ENCODE data around the gene C1QTNF8.

The C1QTNF8 gene

GRCh38 chr16:1079786-1080525 lies 16.1 kb downstream of the C1QTNF8 start:
- Histone ChIP-seq H3K9ac (ENCODE audit: low read length) (no peak overlapping the region), H3K27ac (ENCODE audit: low read length) (no peak overlapping the region), H3K4me2 (ENCODE audit: low read depth, low read length) (no peak overlapping the region), H3K9me2 (replicated peaks; ENCODE audit: insufficient read depth, low read length) (no peaks in the 10 kb centered on the region), H3F3A (ENCODE audit: insufficient read depth, low read length) (no peaks in the 10 kb centered on the region), H3K79me2 (ENCODE audit: low read length) (no peaks in the 10 kb centered on the region), H3K4me1 (ENCODE audit: low read length) (no peaks in the 10 kb centered on the region), H3K4me3 (ENCODE audit: low read length) (no peak overlapping the region), H3K27me3 (replicated peaks; ENCODE audit: insufficient read depth, low read length) (peaks cover 91% of the 10 kb centered on the region), H4K20me1 (ENCODE audit: insufficient read depth, low read length) (no peaks in the 10 kb centered on the region), H3K9me3 (replicated peaks; ENCODE audit: insufficient read depth, low read length) (no peaks in the 10 kb centered on the region), H3K36me3 (replicated peaks; ENCODE audit: insufficient read depth, low read length) (no peaks in the 10 kb centered on the region), H2AFZ (ENCODE audit: low read length) (no peak overlapping the region)
- no peak for DNase-seq
- TF ChIP-seq EZH2phosphoT487 (IDR thresholded peaks at IDR 0.05; ENCODE audit: low read length), result no peak
- TF ChIP-seq EZH2 (optimal IDR thresholded peaks at IDR 0.05; ENCODE audit: low read depth, low read length), result no peak
- no peak for TF ChIP-seq CTCF (IDR thresholded peaks at IDR 0.05; ENCODE audit: low read length)

- Histone ChIP-seq H3K4me1 (ENCODE audit: low read length) (no peaks in the 10 kb centered on the region), H3K9ac (ENCODE audit: low read length) (no peak overlapping the region), H3K4me2 (ENCODE audit: low read depth, low read length) (no peak overlapping the region), H3F3A (ENCODE audit: insufficient read depth, low read length) (no peaks in the 10 kb centered on the region), H3K79me2 (ENCODE audit: low read length) (no peaks in the 10 kb centered on the region), H4K20me1 (ENCODE audit: insufficient read depth, low read length) (no peaks in the 10 kb centered on the region), H3K9me3 (replicated peaks; ENCODE audit: insufficient read depth, low read length) (no peaks in the 10 kb centered on the region), H3K36me3 (replicated peaks; ENCODE audit: insufficient read depth, low read length) (no peaks in the 10 kb centered on the region), H3K27me3 (replicated peaks; ENCODE audit: insufficient read depth, low read length) (peaks cover 91% of the 10 kb centered on the region), H3K27ac (ENCODE audit: low read length) (no peak overlapping the region), H2AFZ (ENCODE audit: low read length) (no peak overlapping the region), H3K4me3 (ENCODE audit: low read length) (no peak overlapping the region), H3K9me2 (replicated peaks; ENCODE audit: insufficient read depth, low read length) (no peaks in the 10 kb centered on the region)
- DNase-seq, result no peak
- TF ChIP-seq EZH2phosphoT487 (IDR thresholded peaks at IDR 0.05; ENCODE audit: low read length), result no peak
- TF ChIP-seq CTCF (IDR thresholded peaks at IDR 0.05; ENCODE audit: low read length), result no peak
- no peak for TF ChIP-seq EZH2 (optimal IDR thresholded peaks at IDR 0.05; ENCODE audit: low read depth, low read length)
Observed at GRCh38 chr16:1079341-1079740, 16.7 kb downstream of the C1QTNF8 start.

GRCh38 chr16:1078579-1079021 lies 17.4 kb downstream of the C1QTNF8 start:
- Histone ChIP-seq H3K9ac (ENCODE audit: low read length) (no peak overlapping the region), H3K9me2 (replicated peaks; ENCODE audit: insufficient read depth, low read length) (no peaks in the 10 kb centered on the region), H3K4me2 (ENCODE audit: low read depth, low read length) (no peak overlapping the region), H4K20me1 (ENCODE audit: insufficient read depth, low read length) (no peaks in the 10 kb centered on the region), H3K27ac (ENCODE audit: low read length) (no peak overlapping the region), H3F3A (ENCODE audit: insufficient read depth, low read length) (no peaks in the 10 kb centered on the region), H3K79me2 (ENCODE audit: low read length) (no peaks in the 10 kb centered on the region), H3K4me3 (ENCODE audit: low read length) (no peak overlapping the region), H3K27me3 (replicated peaks; ENCODE audit: insufficient read depth, low read length) (peaks cover 87% of the 10 kb centered on the region), H3K36me3 (replicated peaks; ENCODE audit: insufficient read depth, low read length) (no peaks in the 10 kb centered on the region), H3K9me3 (replicated peaks; ENCODE audit: insufficient read depth, low read length) (no peaks in the 10 kb centered on the region), H2AFZ (ENCODE audit: low read length) (no peak overlapping the region), H3K4me1 (ENCODE audit: low read length) (no peaks in the 10 kb centered on the region)
- DNase-seq, result no peak
- TF ChIP-seq CTCF (IDR thresholded peaks at IDR 0.05; ENCODE audit: low read length) (no peak), EZH2 (optimal IDR thresholded peaks at IDR 0.05; ENCODE audit: low read depth, low read length) (no peak), EZH2phosphoT487 (IDR thresholded peaks at IDR 0.05; ENCODE audit: low read length) (no peak)
